A549 (cell line): Measurements from ENCODE around the gene MYH11.

Experiments
- POLR2A ChIP-seq: IDR thresholded peaks from 2 replicates; pipeline ENCODE4 v1.6.1; 2012; ENCODE audit warnings: mild to moderate bottlenecking, low read length
- TF ChIP-seq, protein P1 (sequence below): IDR thresholded peaks from 2 replicates; pipeline ENCODE4 v1.6.1; 2012

GRCh38 chr16:15729152-15729551 lies 127.7 kb downstream of the MYH11 start:
- TF ChIP-seq, protein P1, sequence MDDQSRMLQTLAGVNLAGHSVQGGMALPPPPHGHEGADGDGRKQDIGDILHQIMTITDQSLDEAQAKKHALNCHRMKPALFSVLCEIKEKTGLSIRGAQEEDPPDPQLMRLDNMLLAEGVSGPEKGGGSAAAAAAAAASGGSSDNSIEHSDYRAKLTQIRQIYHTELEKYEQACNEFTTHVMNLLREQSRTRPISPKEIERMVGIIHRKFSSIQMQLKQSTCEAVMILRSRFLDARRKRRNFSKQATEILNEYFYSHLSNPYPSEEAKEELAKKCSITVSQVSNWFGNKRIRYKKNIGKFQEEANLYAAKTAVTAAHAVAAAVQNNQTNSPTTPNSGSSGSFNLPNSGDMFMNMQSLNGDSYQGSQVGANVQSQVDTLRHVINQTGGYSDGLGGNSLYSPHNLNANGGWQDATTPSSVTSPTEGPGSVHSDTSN, result no peak
- no peak for TF ChIP-seq POLR2A
